SK-N-MC (cell line): Measurements from ENCODE around the gene C11orf52.

ENCODE experiments used
- EZH2 ChIP-seq: fragments of 200-600 bp; sonication (generic); IDR thresholded peaks from one replicate; pipeline ENCODE4 v1.6.1; 2017; ENCODE audit warnings: antibody characterized with exemption
- FOXP2 ChIP-seq: optimal IDR thresholded peaks from 2 replicates; pipeline ENCODE3; 2011; ENCODE audit warnings: mild to moderate bottlenecking, moderate library complexity; ENCODE audit not compliant: insufficient read depth; ENCODE audit errors: extremely low read length, control extremely low read depth
- POLR2AphosphoS5 ChIP-seq: IDR thresholded peaks from 2 replicates; pipeline ENCODE4 v1.6.1; 2012; ENCODE audit warnings: mild to moderate bottlenecking, low read depth, low read length, borderline replicate concordance

- TF ChIP-seq EZH2 (no peak), POLR2AphosphoS5 (no peak), FOXP2 (no peak)
Measured at GRCh38 chr11:111937844-111938243, 19.1 kb downstream of the C11orf52 start.
